Measurements from ENCODE around the gene PPP2R1B.

The PPP2R1B gene

GRCh38 chr11:111764621-111765020, 1.6 kb downstream of the PPP2R1B start:
- TF ChIP-seq CTCF (IDR thresholded peaks at IDR 0.05; ENCODE audit: insufficient read depth, low read depth, low read length, missing control alignments) = no peak
- peak overlapping the region; percentile 89 for H3K4me3 ChIP-seq (ENCODE audit: low read length)
- no peak for DNase-seq (ENCODE audit: low read depth)

- no peak for DNase-seq (ENCODE audit: low read depth)
- no peak overlapping the region for H3K4me3 ChIP-seq (ENCODE audit: low read length)
These were observed 3.1 kb downstream of the PPP2R1B start for GRCh38 chr11:111762981-111763643.

GRCh38 chr11:111762526-111762925, 3.7 kb downstream of the PPP2R1B start:
- TF ChIP-seq CTCF (IDR thresholded peaks at IDR 0.05; ENCODE audit: insufficient read depth, low read depth, low read length, missing control alignments) = no peak
- no peak for DNase-seq (ENCODE audit: low read depth)

More at GRCh38 chr11:111762981-111763643, 3.1 kb downstream of the PPP2R1B start:
- peak; percentile 18 for TF ChIP-seq CTCF (IDR thresholded peaks at IDR 0.05; ENCODE audit: insufficient read depth, low read depth, low read length, missing control alignments)

GRCh38 chr11:111761036-111761435, 5.2 kb downstream of the PPP2R1B start:
- no peak for DNase-seq (ENCODE audit: low read depth)
- no peak for TF ChIP-seq CTCF (IDR thresholded peaks at IDR 0.05; ENCODE audit: insufficient read depth, low read depth, low read length, missing control alignments)
- no peak overlapping the region for H3K4me3 ChIP-seq (ENCODE audit: low read length)

More at GRCh38 chr11:111762526-111762925, 3.7 kb downstream of the PPP2R1B start:
- no peak overlapping the region for H3K4me3 ChIP-seq (ENCODE audit: low read length)

GRCh38 chr11:111759778-111760407, 6.3 kb downstream of the PPP2R1B start:
- TF ChIP-seq CTCF (IDR thresholded peaks at IDR 0.05; ENCODE audit: insufficient read depth, low read depth, low read length, missing control alignments) = no peak
- no peak for DNase-seq (ENCODE audit: low read depth)
- no peak overlapping the region for H3K4me3 ChIP-seq (ENCODE audit: low read length)

- DNase-seq (ENCODE audit: low read depth) = no peak
- no peak for TF ChIP-seq CTCF (IDR thresholded peaks at IDR 0.05; ENCODE audit: insufficient read depth, low read depth, low read length, missing control alignments)
These were observed 6.8 kb downstream of the PPP2R1B start for GRCh38 chr11:111759376-111759775.

More at GRCh38 chr11:111759376-111759775, 6.8 kb downstream of the PPP2R1B start:
- H3K4me3 ChIP-seq (ENCODE audit: low read length) = no peak overlapping the region
